Measurements from ENCODE around the gene WDR64. TPM values are rescaled to one million over a fixed set of nuclear protein-coding genes. Genes with fewer than 3 reads are reported as not detected.

The WDR64 gene
- polyA plus RNA-seq, 1 donor from 2014 or later, result 0.21 TPM

Other genes with a start within 250 kb of the WDR64 start
- 99.4 and 114 TPM in 2 replicates for gene FH, start 132.5 kb upstream of the WDR64 start, polyA plus RNA-seq
- gene KMO, start 119.9 kb upstream of the WDR64 start, polyA plus RNA-seq, result 0.72 TPM in 1 of 2 replicates, not detected in the other
- 17.3 and 18.5 TPM in 2 replicates for gene CHML, start 11.9 kb upstream of the WDR64 start, polyA plus RNA-seq
- gene OPN3, start 11.9 kb upstream of the WDR64 start, polyA plus RNA-seq, result 0.54 and 2.7 TPM in 2 replicates
- 0.32 and 0.92 TPM in 2 replicates for gene EXO1, start 195.9 kb downstream of the WDR64 start, polyA plus RNA-seq

Measured in neural cell (in vitro differentiated cells).